HG03159 (cell line): ENCODE data around the gene CPAMD8.
"Not testable (repeated sequence)": the region's sequence is repeated elsewhere in the genome, so short reads cannot be mapped to it uniquely, and the experiment has no call there.

Experiments used
- ATAC-seq: cut with Tn5 transposase; IDR thresholded peaks from one replicate; pipeline ENCODE4 v1.9.1; 2021; ENCODE audit warnings: mild to moderate bottlenecking, moderate library complexity; ENCODE audit not compliant: unreplicated experiment

The CPAMD8 gene

DNA sequence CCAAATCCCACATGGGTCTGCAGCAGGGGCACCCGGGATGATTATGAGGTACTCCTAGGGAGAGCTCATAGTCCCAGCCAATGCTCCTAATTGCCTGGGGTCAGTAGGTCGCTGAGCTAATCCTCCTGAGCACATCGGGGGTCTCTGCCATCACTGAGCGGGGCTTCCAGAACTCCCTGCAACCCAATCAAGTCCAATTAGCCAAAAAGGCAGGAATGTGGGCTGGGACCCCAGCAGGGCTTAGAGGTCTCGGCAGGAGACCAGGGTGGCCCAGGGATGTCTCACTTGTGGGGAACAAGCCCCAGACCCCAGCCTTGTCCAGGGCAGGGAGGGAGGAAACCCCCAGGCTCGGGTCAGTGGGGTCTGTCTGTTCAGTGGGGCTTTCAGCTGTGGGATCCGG is 17.1 kb upstream of the CPAMD8 start:
- no peak for ATAC-seq

DNA sequence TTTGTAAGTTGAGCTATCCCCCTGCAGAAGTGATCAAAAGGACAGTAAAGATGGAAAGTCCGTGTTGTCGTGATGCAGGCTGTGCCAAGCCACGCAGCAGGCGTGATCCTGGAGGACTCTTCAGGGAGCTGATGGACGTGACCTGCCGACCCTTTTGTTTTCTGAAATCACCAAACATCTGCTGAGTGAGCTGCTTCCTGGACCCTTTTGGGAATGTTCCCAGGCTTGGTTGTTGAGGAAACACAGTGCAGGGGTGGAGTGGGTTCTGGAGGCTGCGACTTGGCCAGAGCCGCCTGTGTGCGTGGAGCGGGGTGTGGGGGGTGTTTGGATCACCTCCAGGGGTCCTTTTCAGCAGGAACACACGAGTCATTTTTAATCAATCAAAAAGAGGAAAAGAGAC is 15.4 kb upstream of the CPAMD8 start:
- ATAC-seq: no peak

DNA sequence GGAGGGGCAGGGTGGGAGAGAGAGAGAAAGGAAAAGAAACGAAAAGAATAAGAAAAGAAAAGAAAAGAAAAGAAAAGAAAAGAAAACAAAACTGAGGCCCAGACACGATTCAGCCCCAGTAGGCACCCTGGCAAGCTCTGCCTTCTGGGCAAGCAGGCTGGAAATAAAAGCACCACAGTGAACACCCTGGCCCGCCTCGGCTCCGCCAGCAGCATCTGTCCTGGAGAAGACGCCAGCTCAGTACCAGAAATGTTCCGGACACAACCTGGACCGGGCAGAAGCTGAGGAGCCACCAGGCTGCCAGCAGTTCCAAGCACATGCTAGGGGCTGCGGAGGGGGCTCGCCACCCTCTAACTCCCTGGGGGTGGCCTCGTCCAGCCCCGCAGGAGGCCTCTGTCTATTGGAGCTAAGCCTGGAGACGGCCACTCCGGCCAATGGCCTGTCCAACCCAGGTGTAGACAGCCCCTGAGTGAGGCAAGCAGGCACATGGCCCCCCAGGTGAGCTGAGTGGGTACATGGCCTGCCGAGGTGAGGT is 11.4 kb upstream of the CPAMD8 start:
- ATAC-seq: no peak

DNA sequence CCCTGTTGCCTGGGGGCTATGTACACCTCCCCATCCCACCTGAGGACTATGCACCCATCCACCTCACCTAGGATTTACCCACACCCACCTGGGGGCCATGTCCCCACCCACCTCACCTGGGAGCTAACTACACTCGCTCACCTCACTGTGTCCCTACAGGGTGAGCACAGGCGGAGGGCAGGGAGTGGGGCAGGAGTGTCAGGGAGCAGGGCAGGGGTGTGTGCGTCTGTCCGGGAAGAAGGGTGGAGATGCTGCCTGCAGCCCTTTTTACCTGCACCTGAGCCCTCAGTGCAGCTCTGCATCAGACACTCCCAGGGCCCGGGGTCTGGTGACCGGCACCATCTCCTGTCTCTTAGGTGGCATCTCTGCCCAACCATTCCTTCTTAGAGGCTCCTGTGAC is 10.6 kb upstream of the CPAMD8 start:
- no peak for ATAC-seq

DNA sequence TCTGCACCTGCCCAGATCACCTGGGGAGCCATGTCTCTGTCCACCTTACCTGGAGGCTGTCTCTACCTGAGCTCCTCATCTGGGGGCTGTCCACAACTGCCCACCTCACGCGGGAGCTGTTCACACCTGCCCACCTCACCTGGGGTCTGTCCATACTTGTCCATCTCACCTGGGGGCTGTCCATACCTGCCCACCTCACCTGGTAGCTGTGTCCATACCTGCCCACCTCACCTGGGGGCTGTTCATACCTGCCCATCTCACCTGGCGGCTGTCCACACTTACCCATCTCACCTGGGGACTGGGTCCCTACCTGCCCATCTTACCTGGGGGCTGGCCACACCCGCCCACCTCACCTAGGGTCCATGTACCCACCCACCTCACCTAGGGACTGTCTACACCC is 10.0 kb upstream of the CPAMD8 start:
- ATAC-seq: no peak

DNA sequence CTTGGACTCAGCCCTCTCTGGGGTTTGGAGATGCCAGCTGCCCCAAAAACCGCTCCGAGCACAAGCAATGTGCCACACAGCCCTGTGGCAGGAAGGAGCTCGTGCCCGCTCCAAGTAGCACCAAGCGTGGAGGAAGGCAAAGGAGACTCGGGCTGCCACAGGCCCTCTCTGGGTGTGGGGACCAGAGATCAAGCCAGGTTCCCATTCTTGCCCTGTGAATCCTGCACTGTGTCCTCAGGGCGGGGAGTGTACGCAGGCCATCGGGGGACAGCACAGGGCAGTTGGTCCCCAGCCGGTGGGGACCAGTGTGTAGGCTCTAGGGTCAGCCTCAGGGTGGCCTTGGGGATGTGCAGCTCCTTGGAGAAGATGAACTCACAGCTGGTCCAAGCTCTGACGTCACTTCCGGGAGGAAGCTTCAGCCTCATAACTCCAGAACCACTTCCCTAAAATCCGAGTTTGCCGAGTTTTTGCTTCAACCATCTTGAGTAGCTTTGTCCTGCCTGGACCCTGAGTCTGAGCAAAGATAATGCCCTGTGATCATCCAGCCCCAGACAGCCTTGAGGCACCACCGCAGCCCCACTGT is 9.3 kb upstream of the CPAMD8 start:
- ATAC-seq: no peak

DNA sequence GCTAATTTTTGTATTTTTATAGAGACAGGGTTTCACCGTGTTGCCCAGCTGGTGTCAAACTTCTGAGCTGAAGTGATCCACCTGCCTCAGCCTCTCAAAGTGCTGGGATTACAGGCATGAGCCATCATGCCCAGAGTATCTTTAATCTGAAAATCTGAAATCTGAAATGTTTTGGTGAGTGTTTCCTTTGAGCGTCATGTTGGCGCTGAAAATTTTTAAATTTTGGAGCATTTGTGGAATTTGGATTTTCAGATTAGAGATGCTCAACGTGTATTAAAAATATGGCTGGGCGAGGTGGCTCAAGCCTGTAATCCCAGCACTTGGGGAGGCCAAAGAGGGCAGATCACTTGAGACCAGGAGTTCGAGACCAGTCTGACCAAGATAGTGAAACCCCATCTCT is 5.1 kb upstream of the CPAMD8 start:
- ATAC-seq: no peak

DNA sequence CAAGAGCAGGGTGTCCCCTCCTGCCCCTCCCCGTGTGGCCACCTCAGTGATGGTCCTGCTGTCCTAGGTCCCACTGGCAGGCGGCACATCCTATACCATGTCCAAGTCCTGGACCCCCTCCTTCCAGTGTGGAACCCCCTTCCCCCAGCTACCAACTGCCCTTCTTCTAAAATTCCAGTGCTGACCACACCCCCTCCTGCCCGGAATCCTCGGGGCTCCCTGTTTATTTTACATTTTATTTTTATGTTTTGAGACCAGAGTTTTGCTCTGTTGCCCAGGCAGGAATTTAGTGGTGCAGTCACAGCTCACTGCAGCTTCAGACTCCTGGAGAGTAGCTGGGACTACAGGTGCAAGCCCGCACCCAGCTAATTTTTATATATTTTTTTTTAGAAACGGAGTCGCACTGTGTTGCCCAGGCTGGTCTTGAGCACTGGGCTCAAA is 945 bp upstream of the CPAMD8 start:
- ATAC-seq: no peak

DNA sequence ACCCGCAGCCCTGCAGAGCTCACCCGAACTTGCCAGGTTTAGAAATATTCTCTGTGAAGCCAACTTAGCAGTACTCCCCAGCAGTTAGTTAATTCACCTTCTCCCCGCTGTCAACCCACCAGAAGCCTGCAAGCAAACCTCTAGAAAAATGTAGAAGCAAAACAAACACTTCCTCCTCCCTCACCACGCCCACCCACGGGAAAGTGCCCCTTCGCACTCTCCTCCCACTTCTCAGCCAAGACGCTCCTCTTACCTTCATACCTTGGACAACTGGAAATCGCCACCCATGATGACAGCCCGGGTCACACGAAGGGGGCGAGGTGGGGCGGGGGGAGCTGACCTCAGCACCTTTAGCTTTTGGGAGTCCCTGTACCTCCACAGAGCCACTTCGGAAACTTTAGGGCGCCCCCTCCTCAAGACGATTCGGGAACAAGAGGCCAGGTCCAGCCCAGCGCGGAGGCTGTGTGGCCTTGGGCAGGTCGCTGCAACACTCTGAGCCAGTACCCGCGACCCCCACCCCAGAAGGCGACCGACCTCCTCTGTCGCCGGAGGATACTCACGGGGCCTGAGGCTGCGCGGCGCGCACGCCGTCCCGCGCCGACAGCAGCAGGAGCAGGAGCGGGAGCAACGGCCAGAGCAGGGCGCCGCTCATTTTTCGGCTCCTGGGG is 485 bp downstream of the CPAMD8 start:
- ATAC-seq: no peak

DNA sequence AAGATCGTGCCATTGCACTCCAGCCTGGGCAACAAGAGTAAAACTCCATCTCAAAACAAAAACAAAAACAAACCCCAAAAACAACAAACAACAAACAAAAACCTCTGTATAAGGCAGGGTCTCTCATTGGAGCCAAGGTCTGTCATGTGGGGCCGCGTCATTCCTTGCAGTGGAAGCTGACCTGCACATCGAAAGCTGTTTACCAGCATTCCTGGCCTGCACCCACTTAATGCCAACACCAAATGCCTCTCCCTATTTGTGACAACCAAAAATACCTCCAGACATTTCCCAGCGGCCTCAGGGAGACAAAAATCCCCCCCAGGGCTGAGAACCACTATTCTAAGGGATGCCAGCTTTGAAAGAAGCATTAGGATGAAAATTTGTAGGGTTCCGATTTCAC is 1.2 kb downstream of the CPAMD8 start:
- no peak for ATAC-seq

DNA sequence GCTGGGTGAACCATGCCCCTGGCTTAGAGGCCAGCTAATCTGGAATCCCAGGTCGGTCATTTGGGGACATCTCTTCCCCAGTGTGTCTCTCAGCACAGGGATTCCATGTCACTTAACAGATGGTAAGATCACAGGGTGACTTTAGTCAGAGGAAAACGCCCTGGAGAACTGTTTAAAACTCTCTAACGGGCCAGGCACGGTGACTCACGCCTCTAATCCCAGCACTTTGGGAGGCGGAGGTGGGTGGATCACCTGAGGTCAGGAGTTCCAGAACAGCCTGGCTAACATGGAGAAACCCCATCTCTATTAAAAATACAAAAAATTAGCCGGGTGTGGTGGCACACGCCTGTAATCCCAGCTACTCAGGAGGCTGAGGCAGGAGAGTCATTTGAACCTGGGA is 1.7 kb downstream of the CPAMD8 start:
- not testable (repeated sequence) for ATAC-seq

DNA sequence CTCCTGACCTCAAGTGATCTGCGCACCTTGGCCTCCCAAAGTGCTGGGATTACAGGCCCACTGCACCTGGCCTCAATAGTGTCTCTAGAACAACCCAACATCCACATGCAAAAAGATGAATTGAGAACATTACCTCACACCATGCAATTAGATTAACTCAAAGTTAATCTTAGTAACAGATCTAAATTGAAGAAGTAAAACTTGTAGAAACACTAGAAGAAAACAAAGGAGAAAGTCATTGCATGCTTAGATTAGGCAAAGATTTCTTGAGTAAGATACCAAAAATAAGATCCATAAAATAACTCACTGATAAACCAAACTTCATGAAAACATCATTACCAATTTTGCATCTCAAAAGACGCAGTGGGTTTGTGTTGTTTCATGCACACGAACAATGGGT is 2.8 kb downstream of the CPAMD8 start:
- no peak for ATAC-seq

DNA sequence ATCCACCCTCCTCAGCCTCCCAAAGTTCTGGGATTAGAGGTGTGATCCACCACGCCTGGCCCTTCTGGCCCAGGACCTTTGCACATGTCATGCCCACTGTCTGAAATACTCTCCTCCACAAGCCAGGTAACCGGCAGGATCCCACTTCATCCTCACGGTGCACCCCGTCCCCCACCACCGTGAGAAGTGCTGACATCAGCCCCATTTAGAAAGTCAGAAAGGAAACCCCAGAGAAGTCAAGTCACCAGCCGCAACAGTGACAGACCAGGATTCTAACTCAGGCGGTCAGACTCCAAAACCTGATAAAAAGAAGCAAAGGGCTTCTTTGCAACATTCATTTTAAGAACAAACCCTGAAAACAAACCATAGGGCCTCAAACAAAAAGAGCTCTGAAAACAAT is 3.9 kb downstream of the CPAMD8 start:
- ATAC-seq: no peak

DNA sequence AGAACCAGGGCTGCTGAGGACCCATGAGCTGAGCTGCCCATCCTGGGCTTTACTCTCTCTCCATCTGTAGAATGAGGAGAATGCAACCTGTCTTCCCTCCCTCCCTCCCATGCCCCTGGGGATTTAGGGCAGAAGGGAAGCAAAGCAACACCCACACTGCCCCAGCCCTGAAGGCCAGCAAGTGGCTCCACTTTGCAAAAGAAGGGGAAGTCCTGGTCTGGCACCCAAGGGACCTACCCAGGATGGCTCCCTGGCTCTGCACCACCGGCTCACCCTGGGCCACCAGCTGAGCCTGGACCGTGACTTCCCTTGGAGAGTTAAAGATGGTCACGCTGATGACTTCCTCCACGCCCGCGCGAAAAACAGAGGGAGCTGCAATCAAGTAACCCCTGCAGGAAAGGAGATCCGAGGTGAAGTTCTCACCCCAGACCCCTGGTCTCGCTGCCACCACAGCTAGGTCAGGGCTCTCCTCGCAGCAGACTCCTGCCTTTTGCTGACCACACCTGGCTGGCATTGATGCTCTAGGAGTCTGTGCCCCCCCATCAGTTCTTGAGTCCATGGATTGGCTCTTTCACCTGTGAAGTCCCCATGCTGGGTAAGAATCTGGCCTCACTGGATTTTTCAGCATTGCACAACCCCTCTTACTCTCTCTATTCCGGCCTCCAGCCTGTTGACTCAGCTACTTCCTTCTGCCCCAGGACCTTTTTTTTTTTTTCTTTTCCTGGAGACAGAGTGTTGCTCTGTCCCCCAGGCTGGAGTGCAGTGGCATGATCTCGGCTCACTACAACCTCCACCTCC is 4.6 kb downstream of the CPAMD8 start:
- no peak for ATAC-seq

DNA sequence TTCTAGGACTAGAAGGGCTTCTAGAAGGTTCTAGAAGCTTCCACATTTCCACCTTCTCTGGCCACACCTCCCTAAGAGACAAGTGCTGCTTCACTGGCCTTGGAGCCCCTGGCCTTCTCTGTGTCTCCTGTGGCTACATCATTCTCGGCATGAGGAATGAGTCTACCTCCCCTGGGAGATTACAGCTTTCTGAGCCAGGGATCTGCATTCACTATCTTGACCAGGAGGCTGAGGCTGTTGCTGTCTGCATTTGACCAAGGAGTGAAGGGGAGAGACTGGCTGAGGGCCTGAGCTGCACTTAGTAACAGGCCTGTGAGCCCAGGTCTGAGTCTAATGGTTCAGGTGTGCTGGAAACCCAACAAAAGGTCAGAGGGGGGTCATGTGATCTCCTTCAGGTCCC is 5.3 kb downstream of the CPAMD8 start:
- ATAC-seq: no peak

DNA sequence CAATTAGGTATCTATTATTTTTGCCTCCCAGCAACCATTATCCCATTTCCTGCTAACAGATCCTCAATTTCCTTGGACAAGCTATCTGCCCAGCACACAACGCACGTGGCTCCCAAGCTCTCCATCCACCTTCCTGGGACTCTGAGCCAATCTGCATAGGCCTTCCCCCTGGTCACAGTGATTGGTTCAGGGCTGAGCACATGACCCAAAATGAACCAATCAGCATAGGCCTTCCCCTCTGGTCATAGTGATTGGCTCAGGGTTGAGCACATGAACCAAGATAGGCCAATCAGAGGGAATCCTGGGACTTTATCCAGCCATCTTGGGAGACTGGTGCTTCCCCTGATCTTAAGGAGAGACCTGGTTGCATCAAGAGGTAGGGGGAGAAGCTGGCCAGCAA is 5.8 kb downstream of the CPAMD8 start:
- ATAC-seq: no peak

DNA sequence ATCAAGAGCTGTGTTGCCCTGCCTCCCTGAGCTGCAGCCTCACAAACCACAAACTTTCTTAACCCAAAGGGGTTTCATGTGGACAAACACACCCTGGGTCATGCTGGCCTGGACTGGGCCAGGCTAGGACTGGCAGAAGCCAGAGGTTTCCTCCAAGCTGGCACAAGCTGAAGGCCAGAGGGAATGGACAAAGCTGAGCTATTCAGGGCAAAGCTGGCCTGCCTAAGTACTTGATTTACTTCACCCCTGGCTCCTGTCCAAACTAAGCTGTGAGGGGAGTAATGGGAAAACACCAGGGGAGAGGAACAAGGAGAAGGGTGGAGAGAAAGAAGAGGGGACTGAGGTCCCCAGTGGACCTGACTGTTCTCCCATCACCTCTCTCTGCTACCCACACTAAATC is 6.2 kb downstream of the CPAMD8 start:
- no peak for ATAC-seq

DNA sequence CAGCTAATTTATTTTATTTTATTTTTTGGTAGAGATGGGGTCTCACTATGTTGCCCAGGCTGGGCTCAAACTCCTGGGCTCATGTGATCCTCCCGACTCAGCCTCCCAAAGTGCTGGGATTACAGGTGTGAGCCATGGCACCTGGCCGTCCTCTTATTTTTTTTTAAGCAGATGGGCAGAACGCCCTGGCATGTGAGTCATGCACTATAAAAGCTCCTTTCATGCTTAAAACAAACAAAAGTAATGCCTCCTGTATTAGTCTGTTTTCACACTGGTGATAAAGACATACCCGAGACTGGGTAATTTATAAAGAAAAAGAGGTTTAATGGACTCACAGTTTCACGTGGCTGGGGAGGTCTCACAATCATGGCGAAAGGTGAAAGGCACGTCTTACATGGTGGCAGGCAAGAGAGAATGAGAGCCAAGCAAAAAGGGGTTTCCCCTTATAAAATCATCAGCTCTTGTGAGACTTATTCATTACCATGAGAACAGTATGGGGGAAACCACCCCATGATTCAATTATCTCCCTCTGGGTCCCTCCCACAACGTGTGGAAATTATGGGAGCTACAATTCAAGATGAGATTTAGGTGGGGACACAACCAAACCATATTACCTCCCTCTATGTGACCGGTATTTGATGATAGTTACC is 12.3 kb downstream of the CPAMD8 start:
- not testable (repeated sequence) for ATAC-seq

DNA sequence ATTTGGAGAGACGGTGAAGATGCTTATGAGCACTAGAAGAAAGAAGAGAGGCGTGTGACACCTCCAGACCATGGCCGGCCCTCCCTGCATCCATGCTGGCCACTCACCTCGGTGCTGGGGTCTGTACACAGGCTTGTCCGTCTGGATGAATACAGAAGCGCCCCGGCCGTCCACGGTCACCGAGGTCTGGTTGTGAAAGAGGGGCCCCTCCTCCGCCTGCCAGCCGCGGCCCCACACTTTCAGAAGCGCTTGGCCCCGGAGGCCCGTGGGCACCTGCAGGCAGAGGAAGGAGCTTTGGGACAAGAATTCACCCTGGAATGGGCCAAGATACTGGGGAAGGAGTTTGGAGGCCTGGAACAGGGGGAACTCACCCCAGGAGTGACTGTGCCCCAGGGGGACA is 15.1 kb downstream of the CPAMD8 start:
- ATAC-seq: no peak

DNA sequence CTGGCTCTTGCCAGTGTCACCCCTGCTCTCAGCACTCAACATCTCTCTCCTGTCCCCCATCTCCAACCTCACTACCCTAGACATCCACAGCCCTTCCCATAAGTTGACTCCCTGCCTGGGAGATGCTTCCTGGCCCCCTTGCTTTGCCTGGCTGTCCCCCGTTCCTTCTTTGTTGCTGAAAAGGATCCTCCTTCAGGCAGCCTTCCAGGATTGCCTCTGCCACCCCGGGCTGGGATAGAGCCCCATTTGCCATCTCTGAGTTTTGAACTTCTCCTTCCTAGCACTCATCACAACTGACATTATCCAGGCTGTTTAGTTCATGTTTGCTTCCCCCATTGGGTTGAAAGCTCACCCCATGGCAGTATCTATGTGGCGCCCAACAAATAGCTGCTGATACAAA is 20.0 kb downstream of the CPAMD8 start:
- ATAC-seq: no peak

DNA sequence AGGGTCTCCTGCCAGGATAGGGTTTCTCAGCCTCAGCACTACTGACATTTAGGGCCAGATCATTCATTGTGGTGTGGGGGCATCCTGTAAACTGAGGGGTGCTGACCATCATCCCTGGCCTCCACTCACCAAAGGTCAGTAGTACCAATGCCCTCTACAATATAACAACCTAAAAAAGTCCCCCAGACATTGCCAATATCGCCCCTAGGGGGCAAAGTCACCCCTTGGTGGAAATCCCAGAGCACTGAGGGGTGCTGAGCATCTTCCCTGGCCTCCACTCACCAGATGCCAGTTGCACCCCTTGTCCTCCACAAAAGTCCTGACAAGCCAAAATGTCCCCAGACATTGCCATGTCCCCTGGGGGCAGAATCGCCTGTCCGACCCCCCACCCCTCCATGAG is 21.6 kb downstream of the CPAMD8 start:
- no peak for ATAC-seq

DNA sequence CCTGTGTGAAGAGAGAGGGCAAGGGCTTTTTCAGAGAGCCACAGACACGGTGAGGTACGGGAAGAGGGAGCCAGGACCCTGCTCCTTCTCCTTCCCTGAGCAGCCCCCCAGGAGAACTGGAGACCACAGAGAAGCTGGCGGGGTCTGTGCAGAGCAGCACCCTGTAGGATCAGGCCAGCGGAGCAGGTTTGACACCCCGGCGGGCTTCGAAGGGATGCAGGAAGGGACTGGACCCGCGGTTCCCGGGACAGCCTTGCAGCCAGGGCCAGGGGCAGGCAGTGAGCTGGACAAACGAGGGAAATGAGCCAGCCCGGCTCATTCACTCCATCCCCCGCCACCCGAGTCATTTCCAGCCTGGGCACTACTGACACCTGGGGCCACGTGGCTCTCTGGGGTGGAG is 22.2 kb downstream of the CPAMD8 start:
- no peak for ATAC-seq
